ENCODE measurements around the gene POU3F3.

POU3F3 gene

GRCh38 chr2:104825124-104825865 lies 28.6 kb upstream of the POU3F3 start:
- H3K4me1 ChIP-seq (ENCODE audit: control extremely low read depth in 1 of 4, control insufficient read depth in 4 of 4, insufficient read depth in 4 of 4, low read length in 3 of 4), result no peaks in the 10 kb centered on the region
- ChIA-PET POLR2A (no interaction called here), CTCF (interaction anchor here (1.9 kb wide), 1 partner anchor 10 kb away, joined by 6 read pairs; no protein-coding TSS in a partner anchor)
- no peak overlapping the region for H3K4me3 ChIP-seq (ENCODE audit: control insufficient read depth in 1 of 7, extremely low read depth in 1 of 7, insufficient read depth in 4 of 7, low read depth in 2 of 7, low read length in 6 of 7)
- 63% methylated on average over 1 of the region's 3 CpGs for WGBS (ENCODE audit: insufficient coverage)
- no peak overlapping the region for H3K27ac ChIP-seq (ENCODE audit: insufficient read depth in 1 of 2, low read depth in 1 of 2, low read length in 2 of 2, poor library complexity in 1 of 2, severe bottlenecking in 2 of 2)
- no peak for DNase-seq
- peaks cover 0 to 2% (median 0%) of the 10 kb centered on the region in 5 experiments for H3K9me3 ChIP-seq (ENCODE audit: control extremely low read depth in 1 of 5, control insufficient read depth in 4 of 5, insufficient read depth in 2 of 5, low read depth in 1 of 5, low read length in 4 of 5)
- H3K36me3 ChIP-seq (ENCODE audit: control insufficient read depth in 4 of 4, insufficient read depth in 4 of 4, low read length in 3 of 4), result no peaks in the 10 kb centered on the region
- H3K27me3 ChIP-seq (replicated peaks in 2 of 5; ENCODE audit: control insufficient read depth in 4 of 5, insufficient read depth in 5 of 5, low read length in 4 of 5), result peaks cover 0 to 3% (median 0%) of the 10 kb centered on the region in 5 experiments

GRCh38 chr2:104826016-104826415 lies 27.9 kb upstream of the POU3F3 start:
- ChIA-PET POLR2A (no interaction called here), CTCF (interaction anchor here (0.9 to 1.9 kb wide), 2 partner anchors 10 to 12 kb away, joined by 3 to 6 read pairs; no protein-coding TSS in a partner anchor)
- Histone ChIP-seq H3K27ac (ENCODE audit: insufficient read depth in 1 of 2, low read depth in 1 of 2, low read length in 2 of 2, poor library complexity in 1 of 2, severe bottlenecking in 2 of 2) (no peak overlapping the region), H3K4me3 (ENCODE audit: control insufficient read depth in 1 of 7, extremely low read depth in 1 of 7, insufficient read depth in 4 of 7, low read depth in 2 of 7, low read length in 6 of 7) (no peak overlapping the region), H3K36me3 (ENCODE audit: control insufficient read depth in 4 of 4, insufficient read depth in 4 of 4, low read length in 3 of 4) (no peaks in the 10 kb centered on the region), H3K9me3 (ENCODE audit: control extremely low read depth in 1 of 5, control insufficient read depth in 4 of 5, insufficient read depth in 2 of 5, low read depth in 1 of 5, low read length in 4 of 5) (peaks cover 0 to 2% (median 0%) of the 10 kb centered on the region in 5 experiments), H3K27me3 (replicated peaks in 2 of 5; ENCODE audit: control insufficient read depth in 4 of 5, insufficient read depth in 5 of 5, low read length in 4 of 5) (peaks cover 0 to 3% (median 0%) of the 10 kb centered on the region in 5 experiments), H3K4me1 (ENCODE audit: control extremely low read depth in 1 of 4, control insufficient read depth in 4 of 4, insufficient read depth in 4 of 4, low read length in 3 of 4) (no peaks in the 10 kb centered on the region)
- DNase-seq, result no peak
- WGBS (ENCODE audit: insufficient coverage), result 100% methylated on average over 1 of the region's 2 CpGs

- ChIA-PET POLR2A (no interaction called here), CTCF (interaction anchor here (0.9 to 2.1 kb wide), 2 partner anchors 18 to 46 kb away, joined by 3 to 7 read pairs; no protein-coding TSS in a partner anchor)
- H3K4me1 ChIP-seq (ENCODE audit: control extremely low read depth in 1 of 4, control insufficient read depth in 4 of 4, insufficient read depth in 4 of 4, low read length in 3 of 4), result no peaks in the 10 kb centered on the region
- no peak overlapping the region for H3K27ac ChIP-seq (ENCODE audit: insufficient read depth in 1 of 2, low read depth in 1 of 2, low read length in 2 of 2, poor library complexity in 1 of 2, severe bottlenecking in 2 of 2)
- H3K9me3 ChIP-seq (ENCODE audit: control extremely low read depth in 1 of 5, control insufficient read depth in 4 of 5, insufficient read depth in 2 of 5, low read depth in 1 of 5, low read length in 4 of 5), result no peaks in the 10 kb centered on the region
- H3K27me3 ChIP-seq (replicated peaks in 2 of 5; ENCODE audit: control insufficient read depth in 4 of 5, insufficient read depth in 5 of 5, low read length in 4 of 5), result no peaks in the 10 kb centered on the region
- no peak overlapping the region for H3K4me3 ChIP-seq (ENCODE audit: control insufficient read depth in 1 of 7, extremely low read depth in 1 of 7, insufficient read depth in 4 of 7, low read depth in 2 of 7, low read length in 6 of 7)
- WGBS (ENCODE audit: insufficient coverage), result 100% methylated on average over 1 of the region's 1 CpG
- H3K36me3 ChIP-seq (ENCODE audit: control insufficient read depth in 4 of 4, insufficient read depth in 4 of 4, low read length in 3 of 4), result no peaks in the 10 kb centered on the region
- DNase-seq, result no peak
Observed at GRCh38 chr2:104831742-104832141, 22.2 kb upstream of the POU3F3 start.

GRCh38 chr2:104834431-104835153 lies 19.3 kb upstream of the POU3F3 start:
- Histone ChIP-seq H3K27ac (ENCODE audit: insufficient read depth in 1 of 2, low read depth in 1 of 2, low read length in 2 of 2, poor library complexity in 1 of 2, severe bottlenecking in 2 of 2) (no peak overlapping the region), H3K4me1 (ENCODE audit: control extremely low read depth in 1 of 4, control insufficient read depth in 4 of 4, insufficient read depth in 4 of 4, low read length in 3 of 4) (no peaks in the 10 kb centered on the region), H3K9me3 (ENCODE audit: control extremely low read depth in 1 of 5, control insufficient read depth in 4 of 5, insufficient read depth in 2 of 5, low read depth in 1 of 5, low read length in 4 of 5) (no peaks in the 10 kb centered on the region), H3K36me3 (ENCODE audit: control insufficient read depth in 4 of 4, insufficient read depth in 4 of 4, low read length in 3 of 4) (no peaks in the 10 kb centered on the region), H3K27me3 (replicated peaks in 2 of 5; ENCODE audit: control insufficient read depth in 4 of 5, insufficient read depth in 5 of 5, low read length in 4 of 5) (peaks cover 0 to 4% (median 0%) of the 10 kb centered on the region in 5 experiments), H3K4me3 (ENCODE audit: control insufficient read depth in 1 of 7, extremely low read depth in 1 of 7, insufficient read depth in 4 of 7, low read depth in 2 of 7, low read length in 6 of 7) (no peak overlapping the region)
- WGBS (ENCODE audit: insufficient coverage), result 98% methylated on average over 17 of the region's 17 CpGs
- DNase-seq, result no peak
- ChIA-PET CTCF (interaction anchor here (0.9 to 2.4 kb wide), 4 partner anchors 8 to 15 kb away, joined by 3 to 6 read pairs (median 4); no protein-coding TSS in a partner anchor), POLR2A (no interaction called here)

- Histone ChIP-seq H3K27ac (ENCODE audit: insufficient read depth in 1 of 2, low read depth in 1 of 2, low read length in 2 of 2, poor library complexity in 1 of 2, severe bottlenecking in 2 of 2) (no peak overlapping the region), H3K36me3 (ENCODE audit: control insufficient read depth in 4 of 4, insufficient read depth in 4 of 4, low read length in 3 of 4) (no peaks in the 10 kb centered on the region), H3K27me3 (replicated peaks in 2 of 5; ENCODE audit: control insufficient read depth in 4 of 5, insufficient read depth in 5 of 5, low read length in 4 of 5) (peaks cover 0 to 8% (median 2%) of the 10 kb centered on the region in 5 experiments), H3K4me3 (ENCODE audit: control insufficient read depth in 1 of 7, extremely low read depth in 1 of 7, insufficient read depth in 4 of 7, low read depth in 2 of 7, low read length in 6 of 7) (no peak overlapping the region), H3K9me3 (ENCODE audit: control extremely low read depth in 1 of 5, control insufficient read depth in 4 of 5, insufficient read depth in 2 of 5, low read depth in 1 of 5, low read length in 4 of 5) (no peaks in the 10 kb centered on the region), H3K4me1 (ENCODE audit: control extremely low read depth in 1 of 4, control insufficient read depth in 4 of 4, insufficient read depth in 4 of 4, low read length in 3 of 4) (no peaks in the 10 kb centered on the region)
- ChIA-PET CTCF (interaction anchor here (0.8 to 2.4 kb wide), 2 partner anchors 10 to 38 kb away, joined by 3 to 6 read pairs; no protein-coding TSS in a partner anchor), POLR2A (interaction anchor here (0.6 kb wide), 1 partner anchor 351 kb away, joined by 3 read pairs; no protein-coding TSS in a partner anchor)
- no peak for DNase-seq
- WGBS (ENCODE audit: insufficient coverage), result 90% methylated on average over 2 of the region's 3 CpGs
Observed at GRCh38 chr2:104836265-104836664, 17.6 kb upstream of the POU3F3 start.

- no CpG with 5 or more reads among the region's 1 CpG for WGBS (ENCODE audit: insufficient coverage)
- ChIA-PET POLR2A (no interaction called here), CTCF (interaction anchor here (0.8 to 2.4 kb wide), 2 partner anchors 10 to 37 kb away, joined by 3 to 6 read pairs; no protein-coding TSS in a partner anchor)
- Histone ChIP-seq H3K4me1 (ENCODE audit: control extremely low read depth in 1 of 4, control insufficient read depth in 4 of 4, insufficient read depth in 4 of 4, low read length in 3 of 4) (no peaks in the 10 kb centered on the region), H3K36me3 (ENCODE audit: control insufficient read depth in 4 of 4, insufficient read depth in 4 of 4, low read length in 3 of 4) (no peaks in the 10 kb centered on the region), H3K27ac (ENCODE audit: insufficient read depth in 1 of 2, low read depth in 1 of 2, low read length in 2 of 2, poor library complexity in 1 of 2, severe bottlenecking in 2 of 2) (no peak overlapping the region), H3K9me3 (ENCODE audit: control extremely low read depth in 1 of 5, control insufficient read depth in 4 of 5, insufficient read depth in 2 of 5, low read depth in 1 of 5, low read length in 4 of 5) (no peaks in the 10 kb centered on the region), H3K4me3 (ENCODE audit: control insufficient read depth in 1 of 7, extremely low read depth in 1 of 7, insufficient read depth in 4 of 7, low read depth in 2 of 7, low read length in 6 of 7) (no peak overlapping the region), H3K27me3 (replicated peaks in 2 of 5; ENCODE audit: control insufficient read depth in 4 of 5, insufficient read depth in 5 of 5, low read length in 4 of 5) (peaks cover 3 to 13% (median 8%) of the 10 kb centered on the region in 5 experiments)
- no peak for DNase-seq
Observed at GRCh38 chr2:104836841-104837240, 17.1 kb upstream of the POU3F3 start.
